Breast epithelium (tissue), 3 donors: Measurements from ENCODE around the gene FARP1.

Experiments
- CTCF ChIP-seq, 3 donors: fragments of 450-650 bp; IDR thresholded peaks; one replicate each; pipeline ENCODE4 v1.5.1; 2016 to 2017; ENCODE audit warnings: antibody characterized with exemption in 3 of 3, mild to moderate bottlenecking in 3 of 3, moderate library complexity in 3 of 3
- POLR2A ChIP-seq: fragments of 450-650 bp; IDR thresholded peaks from one replicate; pipeline ENCODE4 v1.6.1; 2016; ENCODE audit warnings: antibody characterized with exemption, mild to moderate bottlenecking, moderate library complexity
- POLR2AphosphoS5 ChIP-seq, 3 donors: sonication (generic); formaldehyde crosslinking; IDR thresholded peaks; one replicate each; pipeline ENCODE4 v1.6.1; 2017; ENCODE audit warnings: antibody characterized with exemption in 3 of 3

GRCh38 chr13:98416408-98416807, 273.5 kb downstream of the FARP1 start:
- TF ChIP-seq POLR2A, result no peak
- TF ChIP-seq CTCF (IDR thresholded peaks at IDR 0.05), result no peak
- TF ChIP-seq POLR2AphosphoS5 (IDR thresholded peaks at IDR 0.05), result peak in 2 of 3 donors; percentile 81 to 86
